Caco-2 (cell line): ENCODE results near the gene ERC2. TPM values are rescaled to one million over a fixed set of nuclear protein-coding genes. Genes with fewer than 3 reads are reported as not detected.

Source experiments
- BruUV-seq: library from RNA; stranded (reverse); fragments of 400-500 nt; replicated peaks from 2 replicates; lab custom pipeline; 2021; lab: Mats Ljungman, UMichigan
- CTCF ChIA-PET: fragments of 300-600 bp; sonication (Branson Sonifier 250); formaldehyde crosslinking; loops from one replicate; lab custom pipeline; 2022; ENCODE audit warnings: antibody characterized with exemption; lab: Charles Lee
- POLR2A ChIA-PET: fragments of 300-600 bp; sonication (Branson Sonifier 250); formaldehyde crosslinking; loops from one replicate; lab custom pipeline; 2022; ENCODE audit warnings: antibody characterized with exemption; lab: Charles Lee
- DNase-seq, 2 experiments: peaks; one replicate each; pipeline versions ENCODE4 v3.0.0 to v3.0.0-alpha.2; 2020 to 2022
- H3K27me3 ChIP-seq: replicated peaks from 2 replicates; pipeline ENCODE4 v1.6.0; 2011; ENCODE audit warnings: low read length; ENCODE audit not compliant: control insufficient read depth, insufficient read depth
- H3K36me3 ChIP-seq: 2 replicates; pipeline ENCODE4 v1.5.1; 2011; ENCODE audit warnings: low read length; ENCODE audit not compliant: control insufficient read depth, insufficient read depth
- H3K4me1 ChIP-seq: fragments of 250-450 bp; sonication (Bioruptor Pico); 2 replicates; pipeline ENCODE4 v1.5.1; 2020; ENCODE audit warnings: mild to moderate bottlenecking
- H3K4me3 ChIP-seq: 2 replicates; pipeline ENCODE4 v1.5.1; 2011; ENCODE audit warnings: low read depth, mild to moderate bottlenecking, control low read depth, low read length
- H3K9me3 ChIP-seq: fragments of 250-450 bp; sonication (Bioruptor Pico); 2 replicates; pipeline ENCODE4 v1.5.1; 2020; ENCODE audit warnings: mild to moderate bottlenecking, moderate library complexity
- H3K27ac Mint-ChIP-seq: one replicate; pipeline ENCODE4 v1.8.0; 2022; ENCODE audit warnings: mixed read lengths; ENCODE audit not compliant: unreplicated experiment
- H3K27me3 Mint-ChIP-seq: one replicate; pipeline ENCODE4 v1.8.0; 2022; ENCODE audit warnings: mixed read lengths; ENCODE audit not compliant: insufficient read depth, unreplicated experiment
- H3K36me3 Mint-ChIP-seq: one replicate; pipeline ENCODE4 v1.8.0; 2022; ENCODE audit warnings: mild to moderate bottlenecking, mixed read lengths; ENCODE audit not compliant: insufficient read depth, unreplicated experiment
- H3K4me1 Mint-ChIP-seq: one replicate; pipeline ENCODE4 v1.8.0; 2022; ENCODE audit warnings: low read depth, mixed read lengths; ENCODE audit not compliant: unreplicated experiment
- H3K4me3 Mint-ChIP-seq: one replicate; pipeline ENCODE4 v1.8.0; 2022; ENCODE audit warnings: mild to moderate bottlenecking, moderate library complexity, mixed read lengths; ENCODE audit not compliant: unreplicated experiment
- H3K9me3 Mint-ChIP-seq: one replicate; pipeline ENCODE4 v1.8.0; 2022; ENCODE audit warnings: mixed read lengths; ENCODE audit not compliant: unreplicated experiment
- CTCF ChIP-seq, 2 experiments: fragments of 200-600 bp in 1 of 2; IDR thresholded peaks; 1 replicate in 1 of 2; 2 replicates in 1 of 2; pipeline versions ENCODE4 v1.5.1 to v1.8.0; 2011 to 2022; ENCODE audit warnings: antibody characterized with exemption in 1 of 2, control low read depth in 1 of 2, inconsistent platforms in 1 of 2, low read depth in 1 of 2, low read length in 1 of 2, mild to moderate bottlenecking in 1 of 2, moderate library complexity in 1 of 2; ENCODE audit not compliant: insufficient read depth in 1 of 2, severe bottlenecking in 1 of 2, unreplicated experiment in 1 of 2
- intact Hi-C: fragments of 100-400 bp; cut with micrococcal nuclease; formaldehyde crosslinking; loops from one replicate; pipeline ENCODE4 v1.10.0; 2022; ENCODE audit not compliant: unreplicated experiment
- total RNA-seq: library from RNA; stranded (reverse); gene quantifications from 2 replicates; pipeline ENCODE4 v1.2.3, GENCODE V29; 2022

The ERC2 gene
- total RNA-seq, 1 experiment from 2014 or later, result 0.54 TPM

GRCh38 chr3:55724821-55725220 lies 743.4 kb downstream of the ERC2 start:
- BruUV-seq, result no TSS peak
- Histone ChIP-seq H3K27me3 (no peaks in the 10 kb centered on the region), H3K36me3 (no peaks in the 10 kb centered on the region), H3K4me3 (no peak overlapping the region), H3K9me3 (no peaks in the 10 kb centered on the region), H3K4me1 (no peaks in the 10 kb centered on the region)
- intact Hi-C loops, result loop anchor here (5.0 kb wide), 2 partner anchors 218 to 873 kb away; no protein-coding TSS in a partner anchor
- no peak for DNase-seq
- no peak overlapping the region for H3K4me3 Mint-ChIP-seq
- CTCF ChIA-PET, result no interaction called here
- peaks cover 13% of the 10 kb centered on the region for H3K27me3 Mint-ChIP-seq
- no peak for TF ChIP-seq CTCF (IDR thresholded peaks at IDR 0.05; ENCODE audit: insufficient read depth in 1 of 2, low read depth in 1 of 2, low read length in 1 of 2, severe bottlenecking in 1 of 2, unreplicated experiment in 1 of 2)
- no peaks in the 10 kb centered on the region for H3K9me3 Mint-ChIP-seq
- no peaks in the 10 kb centered on the region for H3K36me3 Mint-ChIP-seq
- H3K27ac Mint-ChIP-seq, result no peak overlapping the region
- POLR2A ChIA-PET, result no interaction called here
- no peaks in the 10 kb centered on the region for H3K4me1 Mint-ChIP-seq

DNA sequence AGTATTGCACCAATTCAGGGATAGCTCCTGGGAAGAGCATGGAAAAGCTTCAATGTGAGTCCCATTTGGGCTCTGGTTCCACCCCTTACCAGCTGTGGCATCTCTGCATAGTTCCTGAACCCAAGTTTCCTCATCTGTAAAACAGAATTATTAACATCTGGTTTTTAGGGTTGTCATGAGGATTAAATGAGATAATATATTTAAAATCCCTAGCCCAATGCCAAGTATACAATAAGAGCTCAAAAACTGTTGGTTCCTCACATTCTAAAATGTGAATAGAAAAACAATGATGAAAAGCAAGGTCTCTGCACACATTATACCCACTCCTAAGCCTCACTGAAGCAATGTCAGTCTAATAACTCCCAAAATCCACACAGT lies 743.9 kb downstream of the ERC2 start:
- no peaks in the 10 kb centered on the region for H3K9me3 Mint-ChIP-seq
- no peak for TF ChIP-seq CTCF (IDR thresholded peaks at IDR 0.05; ENCODE audit: insufficient read depth in 1 of 2, low read depth in 1 of 2, low read length in 1 of 2, severe bottlenecking in 1 of 2, unreplicated experiment in 1 of 2)
- ChIA-PET CTCF (no interaction called here), POLR2A (interaction anchor here (0.6 kb wide), 1 partner anchor 1872 kb away, joined by 3 read pairs; no protein-coding TSS in a partner anchor)
- no peak overlapping the region for H3K4me3 ChIP-seq
- no peaks in the 10 kb centered on the region for H3K36me3 Mint-ChIP-seq
- no peaks in the 10 kb centered on the region for H3K9me3 ChIP-seq
- no TSS peak for BruUV-seq
- H3K27me3 ChIP-seq, result no peaks in the 10 kb centered on the region
- no peak overlapping the region for H3K27ac Mint-ChIP-seq
- no peak overlapping the region for H3K4me3 Mint-ChIP-seq
- no peaks in the 10 kb centered on the region for H3K4me1 ChIP-seq
- no peaks in the 10 kb centered on the region for H3K4me1 Mint-ChIP-seq
- intact Hi-C loops, result loop anchor here (5.0 kb wide), 2 partner anchors 217 to 872 kb away; no protein-coding TSS in a partner anchor
- peaks cover 12% of the 10 kb centered on the region for H3K27me3 Mint-ChIP-seq
- no peaks in the 10 kb centered on the region for H3K36me3 ChIP-seq
- DNase-seq, result no peak

- no peak for TF ChIP-seq CTCF (IDR thresholded peaks at IDR 0.05; ENCODE audit: insufficient read depth in 1 of 2, low read depth in 1 of 2, low read length in 1 of 2, severe bottlenecking in 1 of 2, unreplicated experiment in 1 of 2)
- no peaks in the 10 kb centered on the region for H3K4me1 Mint-ChIP-seq
- H3K27ac Mint-ChIP-seq, result no peak overlapping the region
- H3K9me3 ChIP-seq, result no peaks in the 10 kb centered on the region
- H3K4me3 Mint-ChIP-seq, result no peak overlapping the region
- no peak for DNase-seq
- H3K4me3 ChIP-seq, result no peak overlapping the region
- no peaks in the 10 kb centered on the region for H3K27me3 ChIP-seq
- no TSS peak for BruUV-seq
- H3K9me3 Mint-ChIP-seq, result no peaks in the 10 kb centered on the region
- ChIA-PET CTCF (no interaction called here), POLR2A (interaction anchor here (0.6 kb wide), 1 partner anchor 1872 kb away, joined by 3 read pairs; no protein-coding TSS in a partner anchor)
- no peaks in the 10 kb centered on the region for H3K36me3 Mint-ChIP-seq
- intact Hi-C loops, result loop anchor here (5.0 kb wide), 2 partner anchors 217 to 872 kb away; no protein-coding TSS in a partner anchor
- H3K36me3 ChIP-seq, result no peaks in the 10 kb centered on the region
- H3K27me3 Mint-ChIP-seq, result peaks cover 9% of the 10 kb centered on the region
- no peaks in the 10 kb centered on the region for H3K4me1 ChIP-seq
Measured at GRCh38 chr3:55723653-55724406, 744.4 kb downstream of the ERC2 start.
